Upper lobe of right lung (tissue), 1 donor: Measurements from ENCODE around the gene BTBD2. TPM values are rescaled to one million over a fixed set of nuclear protein-coding genes. Genes with fewer than 3 reads are reported as not detected.

ENCODE experiments used
- ATAC-seq: fragments of 200-7000 bp; cut with Tn5 transposase; one replicate; pipeline ENCODE4 v1.9.1; 2020; ENCODE audit warnings: mild to moderate bottlenecking, moderate library complexity
- DNase-seq: peaks from one replicate; pipeline ENCODE4 v3.0.0-alpha.2; 2020
- H3K27ac ChIP-seq: fragments of 200-600 bp; one replicate; pipeline ENCODE4 v1.8.0; 2022
- H3K27me3 ChIP-seq: fragments of 200-600 bp; one replicate; pipeline ENCODE4 v1.8.0; 2022; ENCODE audit warnings: mild to moderate bottlenecking
- H3K36me3 ChIP-seq: fragments of 200-600 bp; one replicate; pipeline ENCODE4 v1.8.0; 2022
- H3K4me1 ChIP-seq: fragments of 200-600 bp; one replicate; pipeline ENCODE4 v1.8.0; 2022
- H3K4me3 ChIP-seq: fragments of 200-600 bp; one replicate; pipeline ENCODE4 v1.8.0; 2022; ENCODE audit warnings: mild to moderate bottlenecking
- H3K9me3 ChIP-seq: fragments of 200-600 bp; one replicate; pipeline ENCODE4 v1.8.0; 2022
- CTCF ChIP-seq: fragments of 200-600 bp; IDR thresholded peaks from one replicate; pipeline ENCODE4 v1.8.0; 2022; ENCODE audit warnings: antibody characterized with exemption
- intact Hi-C: fragments of 100-400 bp; cut with DNase I; formaldehyde crosslinking; loops from one replicate; pipeline ENCODE4 v1.11.0; 2022
- total RNA-seq: library from RNA; stranded (reverse); fragmentation: NEBNext Ultra II Directional; extraction: Animal tissue kit (Norgen Biotek cat#: 25700); gene quantifications from one replicate; pipeline ENCODE4 v1.2.1, GENCODE V29; 2021
- donor health status: DM: no; HTN: yes; CAD: no; lungs with severe emphysema.

BTBD2 gene
- total RNA-seq, 1 donor from 2014 or later: 56.5 TPM

DNA sequence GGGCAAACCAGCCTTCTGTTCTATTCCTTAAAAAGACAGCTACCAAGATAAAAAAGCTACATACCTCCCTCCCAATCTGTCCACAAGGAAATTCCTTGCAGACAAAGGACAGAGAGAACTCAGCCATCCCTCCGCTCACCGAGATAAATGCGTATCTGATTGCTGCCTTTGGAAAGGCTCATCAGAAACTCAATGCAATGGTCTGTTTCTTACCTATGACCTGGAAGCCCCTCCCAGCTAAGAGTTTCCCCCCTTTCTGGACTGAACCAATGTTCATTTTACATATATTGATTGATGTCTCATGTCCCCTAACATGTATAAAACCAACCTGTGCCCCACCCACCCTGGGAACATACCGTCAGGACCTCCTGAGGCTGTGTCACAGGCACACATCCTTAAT is 11.6 kb downstream of the BTBD2 start:
- Histone ChIP-seq H3K9me3 (no peaks in the 10 kb centered on the region), H3K36me3 (peaks cover 23% of the 10 kb centered on the region), H3K27me3 (no peaks in the 10 kb centered on the region), H3K27ac (no peak overlapping the region), H3K4me3 (no peak overlapping the region), H3K4me1 (no peaks in the 10 kb centered on the region)
- DNase-seq (no peak), ATAC-seq (no peak)
- intact Hi-C loops: no loop called here
- TF ChIP-seq CTCF: no peak

DNA sequence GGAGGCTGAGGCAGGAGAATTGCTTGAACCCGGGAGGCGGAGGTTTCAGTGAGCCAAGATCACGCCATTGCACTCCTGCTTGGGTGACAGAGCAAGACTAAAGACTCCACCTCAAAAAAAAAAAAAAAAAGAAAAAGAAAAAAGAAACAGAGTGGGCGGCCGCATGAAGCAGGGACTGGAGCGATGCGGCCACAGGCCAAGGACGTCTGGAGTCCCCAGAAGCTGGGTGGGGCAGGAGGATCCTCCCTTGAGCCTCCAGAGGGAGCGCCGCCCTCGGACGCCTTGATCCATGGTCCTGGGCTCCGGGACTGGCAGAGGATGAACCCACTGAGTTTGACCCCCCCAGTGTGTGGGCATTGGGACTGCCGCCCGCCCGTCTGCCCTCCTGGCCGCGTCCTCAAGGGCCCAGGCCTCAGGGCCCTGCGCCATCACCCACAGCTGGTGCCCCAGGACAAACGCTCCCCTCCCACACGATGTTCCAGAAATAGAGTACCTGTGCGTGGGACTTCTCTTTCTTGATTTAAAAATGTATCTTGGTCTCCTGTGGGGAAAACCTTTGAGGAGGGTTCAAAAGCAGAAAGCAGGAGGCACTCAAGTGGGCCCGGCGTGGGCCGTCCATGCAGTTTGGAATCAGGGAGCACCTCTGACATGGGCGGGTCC is 15.5 kb downstream of the BTBD2 start:
- H3K4me3 ChIP-seq: no peak overlapping the region
- no peaks in the 10 kb centered on the region for H3K27me3 ChIP-seq
- no peaks in the 10 kb centered on the region for H3K9me3 ChIP-seq
- ATAC-seq: peak; percentile 13
- no peak for DNase-seq
- H3K4me1 ChIP-seq: no peaks in the 10 kb centered on the region
- intact Hi-C loops: no loop called here
- H3K36me3 ChIP-seq: peaks cover 30% of the 10 kb centered on the region
- H3K27ac ChIP-seq: no peak overlapping the region
- TF ChIP-seq CTCF: no peak

- peak; percentile 19 for ATAC-seq
- peaks cover 30% of the 10 kb centered on the region for H3K36me3 ChIP-seq
- H3K4me3 ChIP-seq: no peak overlapping the region
- TF ChIP-seq CTCF: no peak
- no peaks in the 10 kb centered on the region for H3K9me3 ChIP-seq
- no peaks in the 10 kb centered on the region for H3K27me3 ChIP-seq
- intact Hi-C loops: no loop called here
- no peak overlapping the region for H3K27ac ChIP-seq
- no peaks in the 10 kb centered on the region for H3K4me1 ChIP-seq
- no peak for DNase-seq
These were observed 16.5 kb downstream of the BTBD2 start for GRCh38 chr19:1998712-1999708.

- H3K36me3 ChIP-seq: peaks cover 26% of the 10 kb centered on the region
- H3K9me3 ChIP-seq: no peaks in the 10 kb centered on the region
- DNase-seq (no peak), ATAC-seq (no peak)
- no peaks in the 10 kb centered on the region for H3K4me1 ChIP-seq
- no peak overlapping the region for H3K4me3 ChIP-seq
- TF ChIP-seq CTCF: no peak
- intact Hi-C loops: no loop called here
- H3K27me3 ChIP-seq: no peaks in the 10 kb centered on the region
- H3K27ac ChIP-seq: no peak overlapping the region
These were observed 17.9 kb downstream of the BTBD2 start for GRCh38 chr19:1997353-1998233.

- peak; percentile 52 for ATAC-seq
- no peaks in the 10 kb centered on the region for H3K9me3 ChIP-seq
- H3K36me3 ChIP-seq: peaks cover 43% of the 10 kb centered on the region
- H3K27ac ChIP-seq: no peak overlapping the region
- TF ChIP-seq CTCF: no peak
- intact Hi-C loops: no loop called here
- H3K4me1 ChIP-seq: no peaks in the 10 kb centered on the region
- no peak for DNase-seq
- H3K4me3 ChIP-seq: no peak overlapping the region
- no peaks in the 10 kb centered on the region for H3K27me3 ChIP-seq
These were observed 22.7 kb downstream of the BTBD2 start for GRCh38 chr19:1992759-1993260.
